ENCODE measurements around the gene TIAM1. TPM values are rescaled to one million over a fixed set of nuclear protein-coding genes. Genes with fewer than 3 reads are reported as not detected.

Gene TIAM1
- total and polyA plus RNA-seq, 8 donors = 1.1 to 19.8 (median 3.3) TPM

GRCh38 chr21:31115249-31115648 is 228.8 kb downstream of the TIAM1 start:
- TF ChIP-seq EP300 (IDR thresholded peaks at IDR 0.05) = no peak
- no peak for TF ChIP-seq POLR2A (IDR thresholded peaks at IDR 0.05)
- no peak for TF ChIP-seq CTCF (IDR thresholded peaks at IDR 0.05)
- TF ChIP-seq POLR2AphosphoS5 (IDR thresholded peaks at IDR 0.05) = no peak
- peaks cover 0 to under 1% (median 0%) of the 10 kb centered on the region in 4 donors for H3K36me3 ChIP-seq
- intact Hi-C loops (cut with DNase I; ENCODE audit: low total_unique reads) = no loop called here
- no peaks in the 10 kb centered on the region for H3K9me3 ChIP-seq
- no peaks in the 10 kb centered on the region for H3K27me3 ChIP-seq
- WGBS, 5 donors = 77 to 85% (median 84%) methylated on average over 9 of the region's 9 CpGs
- no peak overlapping the region for H3K4me3 ChIP-seq
- H3K4me1 ChIP-seq = no peaks in the 10 kb centered on the region
- no peak overlapping the region for H3K27ac ChIP-seq
- no peak for DNase-seq

GRCh38 chr21:31111093-31111492 is 233.0 kb downstream of the TIAM1 start:
- intact Hi-C loops (cut with DNase I; ENCODE audit: low total_unique reads) = no loop called here
- no peak overlapping the region for H3K27ac ChIP-seq
- TF ChIP-seq CTCF (IDR thresholded peaks at IDR 0.05) (no peak), POLR2A (IDR thresholded peaks at IDR 0.05) (no peak), EP300 (IDR thresholded peaks at IDR 0.05) (no peak), POLR2AphosphoS5 (IDR thresholded peaks at IDR 0.05) (no peak)
- WGBS, 5 donors = 64 to 84% (median 81%) methylated on average over 4 to 6 of the region's 6 CpGs
- no peak overlapping the region for H3K4me3 ChIP-seq
- H3K36me3 ChIP-seq = no peaks in the 10 kb centered on the region
- H3K27me3 ChIP-seq = no peaks in the 10 kb centered on the region
- H3K4me1 ChIP-seq = no peaks in the 10 kb centered on the region
- peaks cover 0 to 6% (median 0%) of the 10 kb centered on the region in 4 donors for H3K9me3 ChIP-seq
- DNase-seq = no peak

- Histone ChIP-seq H3K36me3 (no peaks in the 10 kb centered on the region), H3K9me3 (peaks cover 0 to 6% (median 0%) of the 10 kb centered on the region in 4 donors), H3K27ac (no peak overlapping the region), H3K4me1 (no peaks in the 10 kb centered on the region), H3K4me3 (no peak overlapping the region), H3K27me3 (no peaks in the 10 kb centered on the region)
- no peak for DNase-seq
- 61 to 74% (median 69%) methylated on average over 4 of the region's 4 CpGs for WGBS, 5 donors
- TF ChIP-seq CTCF (IDR thresholded peaks at IDR 0.05) (no peak), EP300 (IDR thresholded peaks at IDR 0.05) (no peak), POLR2A (IDR thresholded peaks at IDR 0.05) (no peak), POLR2AphosphoS5 (IDR thresholded peaks at IDR 0.05) (no peak)
- intact Hi-C loops (cut with DNase I; ENCODE audit: low total_unique reads) = no loop called here
Observed at GRCh38 chr21:31110430-31110829, 233.6 kb downstream of the TIAM1 start.

GRCh38 chr21:31107871-31108270 is 236.2 kb downstream of the TIAM1 start:
- no peak overlapping the region for H3K27ac ChIP-seq
- no peak overlapping the region for H3K4me3 ChIP-seq
- intact Hi-C loops (cut with DNase I; ENCODE audit: low total_unique reads) = no loop called here
- H3K4me1 ChIP-seq = no peaks in the 10 kb centered on the region
- H3K36me3 ChIP-seq = no peaks in the 10 kb centered on the region
- H3K27me3 ChIP-seq = peaks cover 0 to 5% (median 0%) of the 10 kb centered on the region in 3 donors
- no peak for TF ChIP-seq CTCF (IDR thresholded peaks at IDR 0.05)
- TF ChIP-seq POLR2AphosphoS5 (IDR thresholded peaks at IDR 0.05) = no peak
- TF ChIP-seq POLR2A (IDR thresholded peaks at IDR 0.05) = no peak
- TF ChIP-seq EP300 (IDR thresholded peaks at IDR 0.05) = no peak
- peaks cover 0 to 6% (median 0%) of the 10 kb centered on the region in 4 donors for H3K9me3 ChIP-seq
- DNase-seq = no peak
- WGBS, 5 donors = 72 to 79% (median 73%) methylated on average over 1 of the region's 1 CpG

All from stomach (tissue), 9 donors.